H1 (cell line): ENCODE results near the gene KBTBD13. TPM values are rescaled to one million over a fixed set of nuclear protein-coding genes. Genes with fewer than 3 reads are reported as not detected.

Experiments
- CTCF ChIA-PET: fragments of 300-600 bp; sonication (Branson Sonifier 250); formaldehyde crosslinking; loops from one replicate; lab custom pipeline; 2021; ENCODE audit not compliant: partially characterized antibody; lab: Charles Lee
- POLR2A ChIA-PET: fragments of 300-600 bp; sonication (Branson Sonifier 250); formaldehyde crosslinking; loops from one replicate; lab custom pipeline; 2021; ENCODE audit warnings: inconsistent platforms; ENCODE audit not compliant: partially characterized antibody; lab: Charles Lee
- DNase-seq, 2 experiments: peaks; one replicate each; pipeline versions ENCODE4 v3.0.0 to v3.0.0-alpha.2; 2010 to 2022; ENCODE audit warnings: low spot score in 2 of 2, low read depth in 1 of 2, mixed read lengths in 1 of 2
- FAIRE-seq: peaks from 2 replicates; lab custom pipeline; 2011; peaks lifted over from hg19 to GRCh38; lab: Jason Lieb, UNC
- H2AFZ ChIP-seq: 2 replicates; pipeline ENCODE4 v1.8.1; 2012; ENCODE audit warnings: low read length, inconsistent platforms
- H2AK5ac ChIP-seq: 2 replicates; pipeline ENCODE4 v1.6.1; 2013; ENCODE audit warnings: low read depth, low read length
- H2BK120ac ChIP-seq: replicated peaks from 2 replicates; pipeline ENCODE3; 2013; ENCODE audit warnings: low read depth, low read length, inconsistent platforms
- H2BK12ac ChIP-seq: 2 replicates; pipeline ENCODE4 v1.6.1; 2013; ENCODE audit warnings: low read depth, low read length
- H2BK15ac ChIP-seq: 2 replicates; pipeline ENCODE4 v1.6.1; 2013; ENCODE audit warnings: low read length
- H2BK20ac ChIP-seq: 2 replicates; pipeline ENCODE4 v1.6.1; 2013; ENCODE audit warnings: low read length
- H2BK5ac ChIP-seq: 2 replicates; pipeline ENCODE4 v1.6.1; 2013; ENCODE audit warnings: low read depth, low read length
- H3K14ac ChIP-seq: 2 replicates; pipeline ENCODE4 v1.6.1; 2013; ENCODE audit warnings: inconsistent platforms; ENCODE audit not compliant: insufficient read length
- H3K18ac ChIP-seq: 2 replicates; pipeline ENCODE4 v1.6.1; 2013; ENCODE audit warnings: low read length; ENCODE audit errors: extremely low read depth
- H3K23ac ChIP-seq: 2 replicates; pipeline ENCODE4 v1.6.1; 2013; ENCODE audit warnings: inconsistent platforms; ENCODE audit not compliant: insufficient read length
- H3K23me2 ChIP-seq: 2 replicates; pipeline ENCODE4 v1.6.1; 2013; ENCODE audit warnings: low read depth, low read length
- H3K27ac ChIP-seq: 2 replicates; pipeline ENCODE4 v1.6.1; 2011; ENCODE audit warnings: low read depth, low read length, inconsistent platforms
- H3K27me3 ChIP-seq, 4 experiments: replicated peaks in 1 of 4; 1 replicate in 1 of 4; 2 replicates in 3 of 4; pipeline versions ENCODE4 v1.6.1 to v1.8.1; 2011 to 2013; ENCODE audit warnings: low read length in 3 of 4, mild to moderate bottlenecking in 3 of 4, inconsistent platforms in 2 of 4, mixed read lengths in 2 of 4, moderate library complexity in 1 of 4; ENCODE audit not compliant: control insufficient read depth in 3 of 4, insufficient read depth in 3 of 4; ENCODE audit errors: extremely low read depth in 1 of 4
- H3K36me3 ChIP-seq, 4 experiments: 2 replicates each; pipeline versions ENCODE4 v1.6.1 to v1.8.1; 2011 to 2013; ENCODE audit warnings: mild to moderate bottlenecking in 4 of 4, low read length in 3 of 4, moderate library complexity in 2 of 4, control low read depth in 1 of 4, inconsistent platforms in 1 of 4; ENCODE audit not compliant: insufficient read depth in 4 of 4, control insufficient read depth in 2 of 4
- H3K4ac ChIP-seq: replicated peaks from 2 replicates; pipeline ENCODE3; 2013; ENCODE audit warnings: low read length, low read depth, mixed read lengths, inconsistent platforms; ENCODE audit not compliant: insufficient read length
- H3K4me1 ChIP-seq, 4 experiments: replicated peaks in 1 of 4; 1 replicate in 1 of 4; 2 replicates in 3 of 4; pipeline versions ENCODE4 v1.6.1 to v1.8.1; 2011 to 2013; ENCODE audit warnings: low read length in 3 of 4, inconsistent platforms in 2 of 4, mixed read lengths in 1 of 4; ENCODE audit not compliant: insufficient read depth in 4 of 4, control insufficient read depth in 3 of 4
- H3K4me2 ChIP-seq, 2 experiments: 2 replicates each; pipeline versions ENCODE4 v1.6.1 to v1.8.1; 2011 to 2013; ENCODE audit warnings: low read depth in 2 of 2, low read length in 2 of 2, control low read depth in 1 of 2, inconsistent platforms in 1 of 2, mild to moderate bottlenecking in 1 of 2; ENCODE audit not compliant: insufficient read depth in 1 of 2
- H3K4me3 ChIP-seq, 4 experiments: fragments of 200-600, 300-600 bp in 1 of 4; sonication (generic), shearing (Covaris generic), sonication (Bioruptor Twin) in 1 of 4; 2 replicates each; pipeline versions ENCODE4 v1.5.1 to v1.8.1; 2011 to 2016; ENCODE audit warnings: low read length in 4 of 4, low read depth in 3 of 4, control low read depth in 2 of 4, inconsistent platforms in 2 of 4, mild to moderate bottlenecking in 2 of 4, mixed read lengths in 1 of 4, moderate library complexity in 1 of 4; ENCODE audit not compliant: insufficient read depth in 2 of 4; ENCODE audit errors: extremely low read depth in 1 of 4
- H3K56ac ChIP-seq: replicated peaks from 2 replicates; pipeline ENCODE3; 2013; ENCODE audit warnings: low read depth, mild to moderate bottlenecking, mixed read lengths, low read length, inconsistent platforms; ENCODE audit not compliant: insufficient read length
- H3K79me1 ChIP-seq: 2 replicates; pipeline ENCODE4 v1.6.1; 2013; ENCODE audit warnings: low read depth, low read length, control low read depth
- H3K79me2 ChIP-seq, 2 experiments: 2 replicates each; pipeline versions ENCODE4 v1.6.1 to v1.8.1; 2012 to 2013; ENCODE audit warnings: low read length in 2 of 2, mild to moderate bottlenecking in 2 of 2, inconsistent platforms in 1 of 2; ENCODE audit not compliant: insufficient read depth in 2 of 2, control insufficient read depth in 1 of 2
- H3K9ac ChIP-seq, 4 experiments: replicated peaks in 1 of 4; 1 replicate in 1 of 4; 2 replicates in 3 of 4; pipeline versions ENCODE4 v1.6.1 to v1.8.1; 2011 to 2013; ENCODE audit warnings: low read depth in 3 of 4, low read length in 3 of 4, control low read depth in 2 of 4, mild to moderate bottlenecking in 2 of 4, moderate library complexity in 2 of 4, inconsistent platforms in 1 of 4; ENCODE audit errors: extremely low read depth in 1 of 4
- H3K9me3 ChIP-seq, 2 experiments: 2 replicates each; pipeline versions ENCODE4 v1.6.1 to v1.8.1; 2012 to 2013; ENCODE audit warnings: mild to moderate bottlenecking in 2 of 2, moderate library complexity in 2 of 2, control low read depth in 1 of 2, inconsistent platforms in 1 of 2, low read depth in 1 of 2, low read length in 1 of 2, mixed read lengths in 1 of 2; ENCODE audit not compliant: insufficient read depth in 2 of 2
- H4K20me1 ChIP-seq, 2 experiments: replicated peaks in 1 of 2; 2 replicates each; pipeline versions ENCODE3 to v1.8.1; 2011 to 2013; ENCODE audit warnings: inconsistent platforms in 2 of 2, low read length in 2 of 2, mild to moderate bottlenecking in 1 of 2; ENCODE audit not compliant: insufficient read depth in 2 of 2, control insufficient read depth in 1 of 2
- H4K5ac ChIP-seq: 2 replicates; pipeline ENCODE4 v1.6.1; 2013; ENCODE audit warnings: low read length, low read depth, mixed read lengths, inconsistent platforms; ENCODE audit not compliant: insufficient read length
- H4K8ac ChIP-seq: 2 replicates; pipeline ENCODE4 v1.8.0; 2013; ENCODE audit warnings: mild to moderate bottlenecking, moderate library complexity, low read length, inconsistent platforms; ENCODE audit not compliant: insufficient read depth; ENCODE audit errors: extremely low read depth
- H4K91ac ChIP-seq: replicated peaks from 2 replicates; pipeline ENCODE3; 2013; ENCODE audit warnings: low read length, mixed read lengths, inconsistent platforms; ENCODE audit not compliant: insufficient read length
- BCL11A ChIP-seq, 2 experiments: IDR thresholded peaks; one replicate each; pipeline ENCODE4 v1.6.1; 2011; ENCODE audit warnings: low read depth in 2 of 2, low read length in 2 of 2, mild to moderate bottlenecking in 2 of 2
- CEBPB ChIP-seq: IDR thresholded peaks from 2 replicates; pipeline ENCODE4 v1.6.1; 2012; ENCODE audit warnings: low read depth, low read length
- EGR1 ChIP-seq: IDR thresholded peaks from 2 replicates; pipeline ENCODE4 v1.6.1; 2011; ENCODE audit warnings: low read depth, low read length, borderline replicate concordance
- JUND ChIP-seq: IDR thresholded peaks from 2 replicates; pipeline ENCODE4 v1.6.1; 2011; ENCODE audit warnings: mild to moderate bottlenecking, improper control_type of control experiment, low read length
- NRF1 ChIP-seq: IDR thresholded peaks from 2 replicates; pipeline ENCODE4 v1.6.1; 2011; ENCODE audit warnings: mild to moderate bottlenecking, low read depth, low read length, improper control_type of control experiment
- RBBP5 ChIP-seq: IDR thresholded peaks from 2 replicates; pipeline ENCODE4 v1.7.1; 2012; ENCODE audit warnings: low read depth, mild to moderate bottlenecking, inconsistent platforms, low read length, moderate library complexity, borderline replicate concordance
- RNF2 ChIP-seq: fragments of 200-900, 300-1000 bp; sonication (generic); IDR thresholded peaks from 2 replicates; pipeline ENCODE4 v1.7.1; 2016; ENCODE audit warnings: borderline replicate concordance, low read depth, mild to moderate bottlenecking, antibody characterized with exemption, low read length; ENCODE audit not compliant: poor library complexity, severe bottlenecking; ENCODE audit errors: missing control alignments
- RXRA ChIP-seq: IDR thresholded peaks from 2 replicates; pipeline ENCODE4 v1.6.1; 2011; ENCODE audit warnings: low read depth, mild to moderate bottlenecking, low read length, moderate library complexity; ENCODE audit not compliant: insufficient read depth
- SIRT6 ChIP-seq: IDR thresholded peaks from one replicate; pipeline ENCODE4 v1.7.1; 2012; ENCODE audit warnings: low read length, inconsistent platforms
- WGBS, 2 experiments: shearing (Covaris generic) in 1 of 2; methylation state at CpG; one replicate each; pipeline versions ENCODE4 v1.1.6 to v1.1.7; 2013 to 2015; ENCODE audit warnings: low lambda C conversion rate in 2 of 2, mixed read lengths in 2 of 2, inconsistent platforms in 1 of 2, low coverage in 1 of 2, missing lambda C conversion rate in 1 of 2; ENCODE audit not compliant: insufficient replicate concordance in 2 of 2, insufficient coverage in 1 of 2, insufficient read length in 1 of 2; ENCODE audit errors: extremely low coverage in 1 of 2, missing lambda C conversion rate in 1 of 2; 5-methylcytosine and 5-hydroxymethylcytosine counted together
- polyA plus RNA-seq, 7 experiments: library from polyadenylated mRNA; depleted of rRNA in 3 of 7; stranded (reverse) in 5 of 7; unstranded in 2 of 7; fragments of >200 nt in 5 of 7; fragments of 200-250 nt in 2 of 7; gene quantifications; 1 replicate in 5 of 7; 2 replicates in 1 of 7; 4 replicates in 1 of 7; pipeline versions ENCODE4 v1.2.1 to v1.2.3, GENCODE V29; 2011 to 2013; ENCODE audit warnings: missing spikeins in 2 of 7, mixed read lengths in 2 of 7
- total RNA-seq: library from RNA; stranded (reverse); fragmentation: NEBNext Ultra II Directional; extraction: Animal tissue kit (Norgen Biotek cat#: 25700); gene quantifications from 2 replicates; pipeline ENCODE4 v1.2.1, GENCODE V29; 2021

The KBTBD13 gene
- total and polyA plus RNA-seq, 2 of the 8 experiments (the other 6 are each of a cell fraction or from before 2014, with no cell fraction given), result not detected

GRCh38 chr15:65115542-65115941 lies 39.0 kb downstream of the KBTBD13 start:
- Histone ChIP-seq H3K4ac (no peak overlapping the region), H2BK20ac (no peak overlapping the region), H3K36me3 (peaks cover 6 to 27% (median 20%) of the 10 kb centered on the region in 4 experiments; a peak in 5 of 8 replicates), H3K56ac (no peak overlapping the region), H4K20me1 (peaks cover 0 to 1% of the 10 kb centered on the region in 2 experiments), H3K27ac (no peak overlapping the region), H3K9ac (no peak overlapping the region), H2AFZ (no peak overlapping the region), H4K91ac (no peak overlapping the region), H4K8ac (no peak overlapping the region), H2BK15ac (no peak overlapping the region), H3K79me2 (no peaks in the 10 kb centered on the region), H3K27me3 (no peaks in the 10 kb centered on the region), H2BK12ac (no peak overlapping the region), H3K4me2 (no peak overlapping the region), H3K4me1 (no peaks in the 10 kb centered on the region), H3K9me3 (no peaks in the 10 kb centered on the region), H3K4me3 (no peak overlapping the region), H3K18ac (no peak overlapping the region), H2BK120ac (no peak overlapping the region), H3K23me2 (no peaks in the 10 kb centered on the region), H4K5ac (no peak overlapping the region), H3K14ac (no peak overlapping the region), H2BK5ac (no peak overlapping the region), H2AK5ac (no peak overlapping the region), H3K79me1 (no peaks in the 10 kb centered on the region), H3K23ac (no peak overlapping the region)
- FAIRE-seq (no peak), DNase-seq (no peak)
- POLR2A ChIA-PET, result interaction anchor here (1.3 kb wide), 1 partner anchor 14 kb away, joined by 4 read pairs; no protein-coding TSS in a partner anchor
- CTCF ChIA-PET, result interaction anchor here (0.6 to 3.4 kb wide), 9 partner anchors 12 to 84 kb away, joined by 3 to 13 read pairs (median 4); no protein-coding TSS in a partner anchor
- WGBS, 2 experiments, result 87% methylated on average over 5 of the region's 5 CpGs; no CpG with 5 or more reads in 1 of the 2 experiments
- TF ChIP-seq EGR1 (no peak), NRF1 (no peak), CEBPB (no peak), SIRT6 (no peak), RXRA (no peak), RBBP5 (no peak), RNF2 (no peak), BCL11A (IDR thresholded peaks at IDR 0.05; ENCODE audit: low read depth in 2 of 2, low read length in 2 of 2) (no peak), JUND (no peak)
